Mesothelial cell of epicardium (in vitro differentiated cells): ENCODE results near the gene TH. TPM values are rescaled to one million over a fixed set of nuclear protein-coding genes. Genes with fewer than 3 reads are reported as not detected.
"Not testable (repeated sequence)": the region's sequence is repeated elsewhere in the genome, so short reads cannot be mapped to it uniquely, and the experiment has no call there.

ENCODE experiments used
- DNase-seq, 2 experiments: peaks; one replicate each; pipeline ENCODE4 v3.0.0; 2021; ENCODE audit warnings: low spot score in 2 of 2; ENCODE audit not compliant: unreplicated experiment in 2 of 2
- H3K27ac Mint-ChIP-seq: 2 replicates; pipeline ENCODE4 v1.8.0; 2021; ENCODE audit warnings: mixed read lengths
- H3K27me3 Mint-ChIP-seq: 2 replicates; pipeline ENCODE4 v1.8.0; 2021; ENCODE audit warnings: low read depth, mixed read lengths
- H3K36me3 Mint-ChIP-seq: 2 replicates; pipeline ENCODE4 v1.8.0; 2021; ENCODE audit warnings: mixed read lengths
- H3K4me1 Mint-ChIP-seq: 2 replicates; pipeline ENCODE4 v1.8.0; 2021; ENCODE audit warnings: mixed read lengths
- H3K4me3 Mint-ChIP-seq: 2 replicates; pipeline ENCODE4 v1.8.0; 2021; ENCODE audit warnings: mild to moderate bottlenecking, moderate library complexity, mixed read lengths
- H3K9me3 Mint-ChIP-seq: 2 replicates; pipeline ENCODE4 v1.8.0; 2021; ENCODE audit warnings: mixed read lengths
- total RNA-seq: library from RNA; stranded (reverse); gene quantifications from 3 replicates; pipeline ENCODE4 v1.2.1, GENCODE V29; 2021
- TF ChIP-seq, protein P1 (sequence below): fragments of 200-600 bp; sonication (generic); IDR thresholded peaks from one replicate; pipeline ENCODE4 v1.5.0; 2021; ENCODE audit warnings: antibody characterized with exemption; ENCODE audit not compliant: unreplicated experiment

The TH gene
- total RNA-seq, 1 donor from 2014 or later = 1.4 TPM

DNA sequence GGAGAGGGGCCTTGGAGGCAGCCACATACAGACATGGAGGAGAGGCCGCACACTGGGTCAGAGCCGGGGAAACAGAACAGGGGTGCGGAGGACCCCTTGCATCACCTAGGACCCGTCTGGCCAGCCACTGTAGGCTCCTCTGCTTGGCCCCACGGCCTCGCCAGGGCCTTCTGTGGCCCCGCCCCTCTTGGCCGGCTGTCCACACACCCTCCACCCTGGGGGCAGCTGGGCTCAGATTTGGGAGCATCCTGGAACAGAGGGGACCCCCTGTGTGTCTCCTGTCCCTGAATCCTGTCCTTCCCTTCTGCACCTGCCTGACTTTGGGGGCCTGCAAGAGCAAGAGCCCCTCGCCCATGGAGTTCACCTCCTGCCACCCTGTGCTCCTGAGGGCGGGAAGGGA, 7.9 kb upstream of the TH start:
- Mint-ChIP-seq H3K4me3 (no peak overlapping the region), H3K4me1 (peaks cover 13% of the 10 kb centered on the region), H3K9me3 (no peaks in the 10 kb centered on the region), H3K36me3 (no peaks in the 10 kb centered on the region), H3K27ac (no peak overlapping the region), H3K27me3 (peaks cover 12% of the 10 kb centered on the region)
- DNase-seq = no peak
- TF ChIP-seq, protein P1, sequence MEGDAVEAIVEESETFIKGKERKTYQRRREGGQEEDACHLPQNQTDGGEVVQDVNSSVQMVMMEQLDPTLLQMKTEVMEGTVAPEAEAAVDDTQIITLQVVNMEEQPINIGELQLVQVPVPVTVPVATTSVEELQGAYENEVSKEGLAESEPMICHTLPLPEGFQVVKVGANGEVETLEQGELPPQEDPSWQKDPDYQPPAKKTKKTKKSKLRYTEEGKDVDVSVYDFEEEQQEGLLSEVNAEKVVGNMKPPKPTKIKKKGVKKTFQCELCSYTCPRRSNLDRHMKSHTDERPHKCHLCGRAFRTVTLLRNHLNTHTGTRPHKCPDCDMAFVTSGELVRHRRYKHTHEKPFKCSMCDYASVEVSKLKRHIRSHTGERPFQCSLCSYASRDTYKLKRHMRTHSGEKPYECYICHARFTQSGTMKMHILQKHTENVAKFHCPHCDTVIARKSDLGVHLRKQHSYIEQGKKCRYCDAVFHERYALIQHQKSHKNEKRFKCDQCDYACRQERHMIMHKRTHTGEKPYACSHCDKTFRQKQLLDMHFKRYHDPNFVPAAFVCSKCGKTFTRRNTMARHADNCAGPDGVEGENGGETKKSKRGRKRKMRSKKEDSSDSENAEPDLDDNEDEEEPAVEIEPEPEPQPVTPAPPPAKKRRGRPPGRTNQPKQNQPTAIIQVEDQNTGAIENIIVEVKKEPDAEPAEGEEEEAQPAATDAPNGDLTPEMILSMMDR = no peak

DNA sequence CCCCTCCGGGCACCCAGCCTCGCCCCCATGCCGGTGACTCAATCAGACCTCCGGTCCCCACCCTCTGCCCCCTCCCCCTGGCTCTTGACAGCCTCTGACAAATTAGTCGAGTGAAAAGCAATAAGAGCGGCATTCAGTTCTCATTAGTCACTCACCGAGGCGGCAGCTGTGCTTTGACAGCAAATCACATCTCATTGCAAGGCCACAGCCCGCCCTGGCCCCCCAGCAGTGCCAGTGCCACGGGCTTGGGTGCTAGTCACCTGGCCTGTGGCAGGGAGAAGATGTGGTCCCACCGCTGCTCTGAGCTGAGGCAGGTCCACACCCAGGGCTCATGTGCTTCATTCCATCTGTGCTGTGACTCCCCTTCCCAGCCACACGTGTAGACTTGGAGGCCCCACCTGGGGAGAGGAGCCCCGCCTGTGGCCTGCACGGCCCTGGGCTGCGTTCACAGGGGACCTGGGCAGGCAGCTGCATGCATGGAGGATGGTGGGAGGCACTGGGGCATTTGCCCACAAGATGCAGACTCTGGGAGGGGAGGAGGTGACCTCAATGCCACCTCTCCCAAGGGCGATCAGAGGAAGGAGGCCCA, 7.4 kb upstream of the TH start:
- H3K9me3 Mint-ChIP-seq = no peaks in the 10 kb centered on the region
- TF ChIP-seq, protein P1 = no peak
- peaks cover 13% of the 10 kb centered on the region for H3K4me1 Mint-ChIP-seq
- no peak overlapping the region for H3K27ac Mint-ChIP-seq
- H3K4me3 Mint-ChIP-seq = no peak overlapping the region
- no peaks in the 10 kb centered on the region for H3K36me3 Mint-ChIP-seq
- H3K27me3 Mint-ChIP-seq = peaks cover 8% of the 10 kb centered on the region
- DNase-seq = no peak

DNA sequence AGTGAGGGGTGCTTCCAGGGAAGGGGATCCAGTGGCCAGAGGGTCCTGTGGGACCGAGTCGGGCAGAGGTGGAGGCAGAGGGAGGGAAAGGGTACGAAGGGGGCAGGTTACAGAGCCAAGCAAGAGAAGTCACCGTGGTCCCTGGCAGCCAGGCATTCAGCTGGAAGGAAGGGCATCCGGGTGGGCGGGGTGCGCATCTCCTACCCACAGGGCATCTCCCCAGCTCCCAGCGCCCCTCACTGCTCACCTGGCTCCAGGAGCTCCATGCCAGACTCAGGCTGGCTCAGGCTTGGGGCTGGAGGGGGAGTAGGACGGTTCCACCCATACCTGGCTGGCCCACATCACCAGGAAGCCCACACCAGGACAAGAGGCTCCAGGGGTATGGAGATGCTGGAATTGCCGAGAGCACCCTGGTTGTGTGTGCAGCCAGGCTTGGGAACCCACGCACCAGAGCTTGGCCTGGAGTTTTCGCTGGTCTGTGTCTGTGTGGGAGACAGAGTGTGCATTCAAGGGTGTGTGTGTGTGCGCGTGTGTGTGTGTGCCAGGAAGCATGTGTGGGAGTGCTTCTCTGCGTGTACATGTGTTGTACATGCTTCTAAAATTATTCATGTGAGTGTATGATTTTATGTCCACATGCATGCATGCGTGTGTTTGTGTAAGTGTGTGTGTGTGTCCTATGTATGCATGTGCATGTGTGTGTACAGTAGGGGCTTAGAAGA, 6.6 kb upstream of the TH start:
- not testable (repeated sequence) for H3K4me3 Mint-ChIP-seq, H3K27ac Mint-ChIP-seq

DNA sequence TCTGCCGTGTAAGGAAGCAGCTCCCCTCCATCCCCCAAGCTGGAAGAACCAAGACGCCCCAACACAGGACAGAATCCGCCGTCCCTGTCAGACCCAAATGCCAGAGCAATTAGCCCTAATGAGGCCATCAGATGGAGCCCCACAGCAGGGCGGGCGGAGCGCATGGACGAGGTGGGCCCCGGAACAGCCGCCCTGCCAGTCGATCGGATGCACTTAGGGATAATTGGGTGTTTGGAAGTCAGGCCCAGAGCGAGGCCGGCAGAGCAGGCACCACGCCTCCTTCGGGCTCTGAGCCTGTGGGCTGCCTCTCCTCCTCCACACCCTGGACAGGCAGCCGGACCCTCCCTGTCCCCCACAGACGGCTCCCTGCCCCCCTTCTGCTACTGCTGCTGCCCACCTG, 5.5 kb upstream of the TH start:
- H3K27ac Mint-ChIP-seq = no peak overlapping the region
- peaks cover 3% of the 10 kb centered on the region for H3K27me3 Mint-ChIP-seq
- peaks cover 14% of the 10 kb centered on the region for H3K4me1 Mint-ChIP-seq
- no peaks in the 10 kb centered on the region for H3K36me3 Mint-ChIP-seq
- TF ChIP-seq, protein P1 = no peak
- H3K9me3 Mint-ChIP-seq = no peaks in the 10 kb centered on the region
- DNase-seq = no peak
- H3K4me3 Mint-ChIP-seq = no peak overlapping the region

More for the DNA sequence above, 6.6 kb upstream of the TH start:
- H3K9me3 Mint-ChIP-seq, H3K36me3 Mint-ChIP-seq, DNase-seq, H3K27me3 Mint-ChIP-seq: not testable (repeated sequence)
- H3K4me1 Mint-ChIP-seq = peaks cover 13% of the 10 kb centered on the region

DNA sequence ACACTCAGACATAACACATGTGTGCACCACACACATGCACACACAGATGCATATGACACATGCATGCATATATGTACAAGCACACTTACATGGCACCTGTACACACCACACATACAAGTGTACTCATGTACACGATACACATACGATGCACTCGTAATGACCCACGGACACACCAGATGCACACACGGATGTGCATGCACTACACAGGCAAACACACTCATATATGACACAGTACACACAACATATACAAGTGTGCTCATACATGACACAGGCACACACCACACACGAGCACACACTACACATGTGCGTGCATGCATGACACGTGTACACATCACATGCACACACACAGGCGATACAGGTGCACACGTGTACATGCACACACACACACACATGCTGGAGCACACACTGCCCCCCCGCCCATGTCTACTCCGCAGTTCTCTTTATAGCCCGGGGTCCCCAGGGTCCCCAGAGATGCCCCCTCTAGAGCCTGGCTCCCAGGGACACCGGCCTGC, 4.8 kb upstream of the TH start:
- H3K4me3 Mint-ChIP-seq = no peak overlapping the region
- peaks cover 3% of the 10 kb centered on the region for H3K27me3 Mint-ChIP-seq
- TF ChIP-seq, protein P1 = no peak
- H3K36me3 Mint-ChIP-seq = no peaks in the 10 kb centered on the region
- no peaks in the 10 kb centered on the region for H3K9me3 Mint-ChIP-seq
- H3K4me1 Mint-ChIP-seq = peaks cover 17% of the 10 kb centered on the region
- H3K27ac Mint-ChIP-seq = no peak overlapping the region
- no peak for DNase-seq

DNA sequence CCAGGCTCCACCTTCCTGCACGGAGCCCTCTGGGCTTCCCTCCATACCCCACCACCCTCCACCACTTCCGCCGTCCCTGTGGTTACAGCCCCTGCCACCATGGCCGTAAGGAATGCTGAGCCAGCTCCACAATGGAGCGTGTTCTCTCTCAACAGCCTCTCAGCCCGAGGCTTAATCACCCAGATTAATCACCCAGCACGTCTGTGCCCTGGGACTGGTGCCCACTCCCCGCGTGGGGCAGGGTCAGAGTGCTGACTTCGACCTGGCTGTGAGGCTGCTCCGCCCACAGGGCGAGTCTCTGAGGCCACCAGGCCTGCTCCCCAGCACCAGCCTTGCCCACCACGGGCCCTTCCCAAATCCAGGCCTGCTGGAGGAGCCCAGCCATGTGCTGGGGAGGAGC, 4.0 kb upstream of the TH start:
- H3K4me3 Mint-ChIP-seq = no peak overlapping the region
- peaks cover 3% of the 10 kb centered on the region for H3K27me3 Mint-ChIP-seq
- H3K27ac Mint-ChIP-seq = no peak overlapping the region
- no peak for DNase-seq
- no peaks in the 10 kb centered on the region for H3K36me3 Mint-ChIP-seq
- TF ChIP-seq, protein P1 = no peak
- H3K4me1 Mint-ChIP-seq = peaks cover 17% of the 10 kb centered on the region
- H3K9me3 Mint-ChIP-seq = no peaks in the 10 kb centered on the region
